GM23248 (cell line): ENCODE data around the gene OTP.

Source experiments
- EZH2 ChIP-seq: fragments of 200-600 bp; sonication (generic); IDR thresholded peaks from 2 replicates; pipeline ENCODE4 v1.6.1; 2018; ENCODE audit warnings: antibody characterized with exemption, mild to moderate bottlenecking; ENCODE audit not compliant: insufficient read depth, poor library complexity, severe bottlenecking
- EZH2phosphoT487 ChIP-seq: fragments of 200-600 bp; sonication (generic); IDR thresholded peaks from 2 replicates; pipeline ENCODE4 v1.6.1; 2018; ENCODE audit warnings: antibody characterized with exemption, moderate library complexity, mild to moderate bottlenecking, low read depth; ENCODE audit not compliant: insufficient read depth

- TF ChIP-seq EZH2 = no peak
- no peak for TF ChIP-seq EZH2phosphoT487
Observed at GRCh38 chr5:77649776-77650175, 11.3 kb upstream of the OTP start.
